Right lobe of liver (tissue), 4 donors: ENCODE data around the gene NPEPPS.
"Not testable (repeated sequence)": the region's sequence is repeated elsewhere in the genome, so short reads cannot be mapped to it uniquely, and the experiment has no call there.

Experiments
- CTCF ChIP-seq, 4 donors: fragments of 200-600 bp in 3 of 4; fragments of 450-650 bp in 1 of 4; IDR thresholded peaks; one replicate each; pipeline versions ENCODE4 v1.5.1 to v1.8.0; 2016 to 2022; ENCODE audit warnings: antibody characterized with exemption in 4 of 4, mild to moderate bottlenecking in 2 of 4
- POLR2A ChIP-seq: fragments of 450-650 bp; IDR thresholded peaks from one replicate; pipeline ENCODE4 v1.6.1; 2017; ENCODE audit warnings: antibody characterized with exemption, mild to moderate bottlenecking
- donor health status: DM: no; HTN: no; CAD: no.
- donor health status: DM: no; HTN: no; CAD: no.
- donor health status: DM: no; HTN: yes; CAD: no.

DNA sequence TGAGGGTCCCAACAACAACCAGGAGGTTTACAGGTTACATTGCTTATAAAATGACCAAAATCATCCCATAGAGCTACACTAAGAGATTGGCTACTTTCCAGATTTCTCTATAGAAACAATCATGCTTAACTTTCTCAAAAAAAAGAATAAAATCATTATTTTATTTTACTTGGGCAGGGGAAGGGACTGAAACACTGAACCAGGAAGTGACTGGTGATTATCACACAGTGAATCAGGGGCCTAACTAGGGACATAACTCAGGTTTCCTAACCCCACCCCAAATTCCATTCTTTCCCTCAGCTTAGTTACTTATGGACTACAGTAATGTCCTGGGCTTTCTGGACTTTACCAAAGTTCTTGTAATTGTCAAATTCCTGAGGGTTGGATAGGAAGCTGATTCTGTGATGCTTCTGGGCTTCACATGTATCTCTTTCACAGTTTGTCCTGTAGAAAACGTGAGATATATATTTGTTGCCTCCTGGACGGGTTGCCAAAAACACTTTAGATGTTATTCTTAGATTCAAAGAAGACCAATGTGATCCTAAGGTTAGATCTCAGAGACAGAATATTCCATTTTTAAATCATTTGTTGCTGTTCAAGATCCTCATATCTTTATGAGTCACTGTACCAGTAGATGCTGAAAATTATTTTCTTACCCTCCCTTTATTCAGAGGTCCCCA, 28.0 kb upstream of the NPEPPS start:
- not testable (repeated sequence) for TF ChIP-seq CTCF (IDR thresholded peaks at IDR 0.05); POLR2A
